SK-N-SH (cell line): Measurements from ENCODE around the gene PLEKHB1. TPM values are rescaled to one million over a fixed set of nuclear protein-coding genes. Genes with fewer than 3 reads are reported as not detected.

ENCODE experiments used
- CTCF ChIA-PET: fragments of 300-600, 350-600 bp; formaldehyde crosslinking; extraction: SDS; loops from one replicate; lab custom pipeline; 2021; lab: Yijun Ruan, JAX
- POLR2A ChIA-PET: fragments of 350-600 bp; sonication (Branson Sonifier 250); formaldehyde crosslinking; extraction: SDS; loops from one replicate; lab custom pipeline; 2020; ENCODE audit warnings: antibody characterized with exemption, inconsistent platforms; lab: Yijun Ruan, JAX
- DNase-seq: peaks from one replicate; pipeline ENCODE4 v3.0.0; 2012
- H2AFZ ChIP-seq: fragments of 200-600 bp; sonication (generic); 2 replicates; pipeline ENCODE4 v1.8.1; 2016; ENCODE audit warnings: antibody characterized with exemption, mild to moderate bottlenecking, low read depth
- H3F3A ChIP-seq: fragments of 200-600 bp; sonication (generic); replicated peaks from 2 replicates; pipeline ENCODE3; 2016; ENCODE audit warnings: antibody characterized with exemption, mild to moderate bottlenecking; ENCODE audit not compliant: insufficient read depth
- H3K27ac ChIP-seq, 2 experiments: fragments of 200-500 bp in 1 of 2; fragments of 200-600 bp in 1 of 2; sonication (Bioruptor generic) in 1 of 2; sonication (generic), shearing (Covaris generic) in 1 of 2; 2 replicates each; pipeline versions ENCODE4 v1.5.1 to v1.6.1; 2014 to 2016; ENCODE audit warnings: low read depth in 2 of 2, inconsistent platforms in 1 of 2, low read length in 1 of 2, mild to moderate bottlenecking in 1 of 2, mixed read lengths in 1 of 2
- H3K27me3 ChIP-seq: fragments of 200-600 bp; sonication (generic), shearing (Covaris generic); 2 replicates; pipeline ENCODE4 v1.6.1; 2016; ENCODE audit warnings: mixed run types; ENCODE audit not compliant: insufficient read depth
- H3K36me3 ChIP-seq, 2 experiments: fragments of 200-500 bp in 1 of 2; fragments of 200-600 bp in 1 of 2; sonication (Bioruptor generic) in 1 of 2; sonication (generic) in 1 of 2; replicated peaks in 1 of 2; 2 replicates each; pipeline versions ENCODE3 to v1.5.1; 2014 to 2016; ENCODE audit warnings: low read length in 1 of 2, mild to moderate bottlenecking in 1 of 2; ENCODE audit not compliant: insufficient read depth in 2 of 2, control insufficient read depth in 1 of 2
- H3K4me1 ChIP-seq, 2 experiments: fragments of 200-500 bp in 1 of 2; fragments of 200-600 bp in 1 of 2; sonication (Bioruptor generic) in 1 of 2; sonication (generic), shearing (Covaris generic) in 1 of 2; 2 replicates each; pipeline versions ENCODE4 v1.5.1 to v1.6.1; 2014 to 2016; ENCODE audit warnings: low read depth in 1 of 2, low read length in 1 of 2, mixed run types in 1 of 2; ENCODE audit not compliant: insufficient read depth in 2 of 2, control insufficient read depth in 1 of 2
- H3K4me2 ChIP-seq: fragments of 200-600 bp; sonication (generic), shearing (Covaris generic); 2 replicates; pipeline ENCODE4 v1.6.1; 2017; ENCODE audit warnings: mixed run types
- H3K4me3 ChIP-seq, 2 experiments: fragments of 200-500 bp in 1 of 2; fragments of 200-600 bp in 1 of 2; sonication (Bioruptor generic) in 1 of 2; sonication (generic), shearing (Covaris generic) in 1 of 2; 2 replicates each; pipeline versions ENCODE4 v1.5.1 to v1.8.1; 2014 to 2016; ENCODE audit warnings: low read depth in 2 of 2, inconsistent platforms in 1 of 2, low read length in 1 of 2, mild to moderate bottlenecking in 1 of 2, mixed read lengths in 1 of 2, moderate library complexity in 1 of 2
- H3K79me2 ChIP-seq: fragments of 200-600 bp; sonication (generic); 2 replicates; pipeline ENCODE4 v1.8.1; 2017; ENCODE audit warnings: mild to moderate bottlenecking; ENCODE audit not compliant: insufficient read depth
- H3K9ac ChIP-seq: fragments of 200-600 bp; sonication (generic); 2 replicates; pipeline ENCODE4 v1.6.1; 2017; ENCODE audit warnings: mixed run types
- H3K9me2 ChIP-seq: fragments of 200-600 bp; sonication (generic); 2 replicates; pipeline ENCODE4 v1.6.1; 2017; ENCODE audit warnings: mixed run types
- H3K9me3 ChIP-seq: fragments of 200-600 bp; sonication (generic); 2 replicates; pipeline ENCODE4 v1.6.1; 2017; ENCODE audit warnings: mixed run types, mild to moderate bottlenecking, moderate library complexity
- H4K20me1 ChIP-seq: fragments of 200-600 bp; sonication (generic); 2 replicates; pipeline ENCODE4 v1.6.1; 2017; ENCODE audit warnings: mild to moderate bottlenecking, mixed run types; ENCODE audit not compliant: insufficient read depth
- FOSL2 ChIP-seq: IDR thresholded peaks from 2 replicates; pipeline ENCODE4 v1.4.0; 2012; ENCODE audit warnings: low read depth, mild to moderate bottlenecking, moderate library complexity, borderline replicate concordance
- FOXJ3 ChIP-seq: sonication (generic); formaldehyde crosslinking; IDR thresholded peaks from 2 replicates; pipeline ENCODE4 v1.5.1; 2020; ENCODE audit warnings: mild to moderate bottlenecking, missing genetic modification reagents
- GABPA ChIP-seq: IDR thresholded peaks from 2 replicates; pipeline ENCODE4 v1.4.0; 2012; ENCODE audit warnings: low read depth, mild to moderate bottlenecking
- MEF2A ChIP-seq: IDR thresholded peaks from 2 replicates; pipeline ENCODE4 v1.4.0; 2012; ENCODE audit warnings: low read depth, borderline replicate concordance
- NFIC ChIP-seq: IDR thresholded peaks from 2 replicates; pipeline ENCODE4 v1.4.0; 2012; ENCODE audit warnings: borderline replicate concordance
- NRF1 ChIP-seq: IDR thresholded peaks from 2 replicates; pipeline ENCODE4 v1.6.1; 2012; ENCODE audit warnings: low read depth, mild to moderate bottlenecking, low read length
- POLR2AphosphoS5 ChIP-seq: IDR thresholded peaks from 2 replicates; pipeline ENCODE4 v1.6.1; 2012; ENCODE audit warnings: low read depth, low read length
- RFX5 ChIP-seq: IDR thresholded peaks from 2 replicates; pipeline ENCODE4 v1.6.1; 2012; ENCODE audit warnings: mild to moderate bottlenecking, improper control_type of control experiment, low read length
- RXRA ChIP-seq: IDR thresholded peaks from 2 replicates; pipeline ENCODE4 v1.4.0; 2012; ENCODE audit warnings: low read depth, mild to moderate bottlenecking, borderline replicate concordance
- SIN3A ChIP-seq: IDR thresholded peaks from 2 replicates; pipeline ENCODE4 v1.6.1; 2012; ENCODE audit warnings: low read depth, mild to moderate bottlenecking, low read length, moderate library complexity, borderline replicate concordance
- TCF12 ChIP-seq: IDR thresholded peaks from 2 replicates; pipeline ENCODE4 v1.4.0; 2012
- YY1 ChIP-seq: IDR thresholded peaks from 2 replicates; pipeline ENCODE4 v1.4.0; 2012; ENCODE audit warnings: low read depth, mild to moderate bottlenecking
- WGBS: methylation state at CpG from one replicate; pipeline ENCODE4 v1.1.6; 2017; ENCODE audit warnings: low lambda C conversion rate; 5-methylcytosine and 5-hydroxymethylcytosine counted together
- polyA plus RNA-seq, 3 experiments: library from polyadenylated mRNA; depleted of rRNA; stranded (reverse); fragments of >200 nt; gene quantifications; 2 replicates each; pipeline ENCODE4 v1.2.3, GENCODE V29; 2012
- TF ChIP-seq, protein P1 (sequence below): fragments of 150-350 bp; IDR thresholded peaks from 2 replicates; pipeline ENCODE4 v1.6.1; 2017; ENCODE audit warnings: antibody characterized with exemption, low read length, low read depth, borderline replicate concordance
- TF ChIP-seq, protein P2 (sequence below): IDR thresholded peaks from 2 replicates; pipeline ENCODE4 v1.4.0; 2012; ENCODE audit warnings: low read depth, borderline replicate concordance

Gene PLEKHB1
- polyA plus RNA-seq, 1 of the 3 experiments (the other 2 are of a cell fraction): 10.2 TPM

- H3F3A ChIP-seq: no peaks in the 10 kb centered on the region
- TF ChIP-seq MEF2A (no peak), RFX5 (no peak), NFIC (no peak), TCF12 (no peak), FOXJ3 (CRISPR knock-in tag) (no peak), GABPA (no peak)
- TF ChIP-seq, protein P1, sequence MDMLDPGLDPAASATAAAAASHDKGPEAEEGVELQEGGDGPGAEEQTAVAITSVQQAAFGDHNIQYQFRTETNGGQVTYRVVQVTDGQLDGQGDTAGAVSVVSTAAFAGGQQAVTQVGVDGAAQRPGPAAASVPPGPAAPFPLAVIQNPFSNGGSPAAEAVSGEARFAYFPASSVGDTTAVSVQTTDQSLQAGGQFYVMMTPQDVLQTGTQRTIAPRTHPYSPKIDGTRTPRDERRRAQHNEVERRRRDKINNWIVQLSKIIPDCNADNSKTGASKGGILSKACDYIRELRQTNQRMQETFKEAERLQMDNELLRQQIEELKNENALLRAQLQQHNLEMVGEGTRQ: no peak
- no peak overlapping the region for H3K27ac ChIP-seq
- no peak overlapping the region for H2AFZ ChIP-seq
- no peak overlapping the region for H3K4me2 ChIP-seq
- H3K79me2 ChIP-seq: no peaks in the 10 kb centered on the region
- H3K27me3 ChIP-seq: no peaks in the 10 kb centered on the region
- H3K9me2 ChIP-seq: no peaks in the 10 kb centered on the region
- no peaks in the 10 kb centered on the region for H4K20me1 ChIP-seq
- no peaks in the 10 kb centered on the region for H3K36me3 ChIP-seq
- DNase-seq: no peak
- CTCF ChIA-PET: interaction anchor here (1.0 to 7.6 kb wide), 2 partner anchors 15 to 163 kb away, joined by 3 to 35 read pairs; no protein-coding TSS in a partner anchor
- H3K9me3 ChIP-seq: no peaks in the 10 kb centered on the region
- no peak overlapping the region for H3K4me3 ChIP-seq
- H3K9ac ChIP-seq: no peak overlapping the region
- H3K4me1 ChIP-seq: no peaks in the 10 kb centered on the region
- POLR2A ChIA-PET: no interaction called here
Observed at GRCh38 chr11:73641668-73642067, 4.7 kb upstream of the PLEKHB1 start.

GRCh38 chr11:73645121-73645969, 1.0 kb upstream of the PLEKHB1 start:
- Histone ChIP-seq H3K4me3 (no peak overlapping the region), H3K27ac (no peak overlapping the region), H3K79me2 (no peaks in the 10 kb centered on the region), H3K4me2 (no peak overlapping the region), H2AFZ (no peak overlapping the region), H3K4me1 (peaks cover 0 to 7% of the 10 kb centered on the region in 2 experiments; a peak in 1 of 4 replicates), H3F3A (no peaks in the 10 kb centered on the region), H3K9me2 (no peaks in the 10 kb centered on the region), H3K36me3 (no peaks in the 10 kb centered on the region), H3K9me3 (no peaks in the 10 kb centered on the region), H3K27me3 (no peaks in the 10 kb centered on the region), H4K20me1 (no peaks in the 10 kb centered on the region), H3K9ac (no peak overlapping the region)
- TF ChIP-seq YY1 (no peak), FOSL2 (no peak), POLR2AphosphoS5 (no peak), NRF1 (no peak), RXRA (no peak), MEF2A (no peak), SIN3A (no peak)
- TF ChIP-seq, protein P2, sequence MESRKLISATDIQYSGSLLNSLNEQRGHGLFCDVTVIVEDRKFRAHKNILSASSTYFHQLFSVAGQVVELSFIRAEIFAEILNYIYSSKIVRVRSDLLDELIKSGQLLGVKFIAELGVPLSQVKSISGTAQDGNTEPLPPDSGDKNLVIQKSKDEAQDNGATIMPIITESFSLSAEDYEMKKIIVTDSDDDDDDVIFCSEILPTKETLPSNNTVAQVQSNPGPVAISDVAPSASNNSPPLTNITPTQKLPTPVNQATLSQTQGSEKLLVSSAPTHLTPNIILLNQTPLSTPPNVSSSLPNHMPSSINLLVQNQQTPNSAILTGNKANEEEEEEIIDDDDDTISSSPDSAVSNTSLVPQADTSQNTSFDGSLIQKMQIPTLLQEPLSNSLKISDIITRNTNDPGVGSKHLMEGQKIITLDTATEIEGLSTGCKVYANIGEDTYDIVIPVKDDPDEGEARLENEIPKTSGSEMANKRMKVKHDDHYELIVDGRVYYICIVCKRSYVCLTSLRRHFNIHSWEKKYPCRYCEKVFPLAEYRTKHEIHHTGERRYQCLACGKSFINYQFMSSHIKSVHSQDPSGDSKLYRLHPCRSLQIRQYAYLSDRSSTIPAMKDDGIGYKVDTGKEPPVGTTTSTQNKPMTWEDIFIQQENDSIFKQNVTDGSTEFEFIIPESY: no peak
- WGBS: 82% methylated on average over 16 of the region's 16 CpGs
- ChIA-PET POLR2A (no interaction called here), CTCF (interaction anchor here (0.6 to 7.6 kb wide), 5 partner anchors 15 to 400 kb away, joined by 3 to 45 read pairs (median 4); no protein-coding TSS in a partner anchor)
- DNase-seq: no peak
